ENCODE measurements around the gene ELN.
"Not testable (repeated sequence)": the region's sequence is repeated elsewhere in the genome, so short reads cannot be mapped to it uniquely, and the experiment has no call there.

ELN gene

GRCh38 chr7:74027683-74028320 lies at the start of gene ELN:
Gene ELN, plus strand, starts transcription at chr7:74028173. Its CDS starts 15 bp downstream, at chr7:74028188.
- DNase-seq: peak in 40 of 42 donors; percentile 38 to 83 (median 64)
- intact Hi-C loops (cut with DNase I): loop anchor here (5.0 kb wide), 1 partner anchor 161 kb away; no protein-coding TSS in a partner anchor

GRCh38 chr7:73978661-73979563 lies 49.1 kb upstream of the ELN start:
- DNase-seq: peak in 3 of 42 donors; percentile 14 to 42 (median 33)
- intact Hi-C loops (cut with DNase I): no loop called here

DNA sequence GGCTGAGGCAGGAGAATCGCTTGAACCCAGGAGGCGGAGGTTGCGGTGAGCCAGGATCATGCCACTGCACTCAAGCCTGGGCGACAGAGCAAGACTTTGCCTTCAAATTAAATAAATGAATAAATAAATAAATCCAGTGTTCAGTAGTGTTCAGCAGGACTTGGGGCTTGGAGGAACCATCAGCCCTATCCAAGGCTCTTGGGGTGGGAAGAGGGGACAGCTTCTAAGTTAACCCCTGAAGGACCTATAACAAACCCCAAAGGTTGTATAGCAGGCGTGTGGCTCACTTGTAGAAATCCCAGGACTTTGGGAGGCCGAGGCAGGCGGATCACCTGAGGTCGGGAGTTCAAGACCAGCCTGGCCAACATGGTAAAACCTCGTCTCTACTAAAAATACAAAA lies 48.3 kb upstream of the ELN start:
- DNase-seq; intact Hi-C loops (cut with DNase I): not testable (repeated sequence)

- intact Hi-C loops (cut with DNase I): no loop called here
Observed at GRCh38 chr7:73980206-73980605, 47.8 kb upstream of the ELN start.

GRCh38 chr7:73981933-73982332 lies 46.0 kb upstream of the ELN start:
- intact Hi-C loops (cut with DNase I): no loop called here

More at GRCh38 chr7:73980206-73980605, 47.8 kb upstream of the ELN start:
- peak in 2 of 42 donors; percentile 3 to 21 for DNase-seq

DNA sequence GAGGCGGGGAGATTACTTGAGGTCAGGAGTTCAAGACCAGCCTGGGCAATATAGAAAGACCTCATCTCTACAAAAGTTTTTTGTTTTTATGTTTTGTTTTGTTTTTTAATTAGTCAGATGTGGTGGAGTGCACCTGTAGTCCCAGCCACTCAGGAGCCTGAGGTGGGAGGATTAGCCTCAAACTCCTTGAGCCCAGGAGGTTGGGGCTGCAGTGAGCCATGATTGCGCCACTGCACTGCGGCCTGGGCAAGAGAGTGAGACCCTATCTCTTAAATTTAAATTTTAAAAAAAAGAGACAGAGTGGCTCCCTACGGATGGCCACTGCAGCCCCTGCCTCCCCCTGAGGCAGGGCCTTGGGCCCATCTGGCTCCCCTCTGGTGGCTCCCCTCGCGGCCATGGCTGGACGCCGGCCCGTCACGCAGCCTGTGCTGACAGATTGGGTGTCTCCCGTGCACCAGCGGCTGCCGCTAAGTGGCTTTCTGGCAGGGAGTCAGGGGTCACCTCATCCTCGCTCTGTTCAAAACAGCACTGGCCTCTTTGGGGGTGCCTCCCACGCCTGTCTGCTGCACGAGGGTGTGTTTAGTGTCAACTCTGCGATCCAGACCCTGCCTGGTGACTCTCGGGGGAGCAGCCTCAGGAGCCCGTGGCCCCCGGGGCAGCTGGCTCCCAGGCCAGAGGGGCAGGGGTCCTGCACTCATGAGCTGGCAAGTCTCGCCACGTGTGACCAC lies 44.4 kb upstream of the ELN start:
- DNase-seq: peak in 1 of 42 donors; percentile 17
- intact Hi-C loops (cut with DNase I): no loop called here

More at GRCh38 chr7:73981933-73982332, 46.0 kb upstream of the ELN start:
- no peak for DNase-seq

DNA sequence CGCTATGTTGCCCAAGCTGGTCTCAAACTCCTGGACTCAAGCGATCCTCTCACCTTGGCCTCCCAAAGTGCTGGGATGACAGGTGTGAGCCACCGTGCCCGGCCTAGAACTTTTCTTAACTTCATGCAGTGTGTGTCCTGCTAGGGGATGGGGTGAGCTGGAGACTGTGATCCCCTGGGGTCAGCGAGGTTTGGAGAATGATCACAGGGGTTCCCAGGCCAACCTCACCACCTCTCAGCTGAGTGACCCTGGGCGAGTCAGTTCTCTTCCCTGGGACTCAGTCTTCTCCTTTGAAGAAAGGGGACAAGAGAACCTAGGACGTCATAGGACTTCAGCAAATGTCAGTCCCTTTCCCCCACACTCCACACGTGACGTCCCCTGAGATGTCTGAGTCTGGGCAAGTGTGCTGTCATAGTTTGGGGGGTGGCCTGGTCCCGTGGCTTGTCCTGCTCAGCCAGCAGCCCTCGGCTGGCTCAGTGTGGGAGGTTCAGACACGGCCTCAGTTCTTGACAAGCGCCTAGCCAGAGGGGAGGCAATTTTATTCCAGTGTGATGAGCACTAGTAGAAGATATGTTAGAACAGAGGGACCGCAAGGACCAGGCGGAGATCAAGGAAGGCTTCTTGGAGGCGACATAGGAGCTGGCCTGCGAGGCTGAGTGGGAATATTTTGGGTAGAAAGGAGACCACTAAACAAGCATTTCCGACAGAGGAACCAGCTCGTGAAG lies 43.3 kb upstream of the ELN start:
- intact Hi-C loops (cut with DNase I): no loop called here
- no peak for DNase-seq

GRCh38 chr7:73985737-73986141 lies 42.2 kb upstream of the ELN start:
- intact Hi-C loops (cut with DNase I): no loop called here
- DNase-seq: peak in 4 of 42 donors; percentile 13 to 38 (median 20)

DNA sequence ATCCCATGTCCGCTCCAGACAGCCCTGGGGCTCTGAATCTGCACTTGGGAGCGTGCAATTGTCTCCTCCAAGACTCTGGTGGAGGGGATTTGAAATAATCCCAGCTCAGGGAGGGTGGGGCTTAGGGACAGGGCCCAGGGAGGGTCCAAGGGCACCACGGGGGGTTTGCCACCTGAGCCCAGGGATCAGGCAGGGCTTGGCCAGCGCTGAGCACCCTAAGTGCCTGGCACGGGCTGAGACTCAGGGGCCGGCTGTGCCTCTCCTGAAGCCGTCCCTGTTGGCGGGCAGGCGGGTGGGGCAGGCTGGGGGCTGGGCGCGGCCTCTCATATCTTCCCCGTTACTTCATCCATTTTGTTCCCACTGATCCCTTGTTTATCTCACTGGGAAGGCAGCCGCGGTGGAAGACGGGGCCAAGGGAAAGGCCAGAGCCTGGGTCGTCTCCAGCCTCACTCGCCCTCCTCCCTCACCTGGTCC lies 41.8 kb upstream of the ELN start:
- no peak for DNase-seq
- intact Hi-C loops (cut with DNase I): no loop called here

DNA sequence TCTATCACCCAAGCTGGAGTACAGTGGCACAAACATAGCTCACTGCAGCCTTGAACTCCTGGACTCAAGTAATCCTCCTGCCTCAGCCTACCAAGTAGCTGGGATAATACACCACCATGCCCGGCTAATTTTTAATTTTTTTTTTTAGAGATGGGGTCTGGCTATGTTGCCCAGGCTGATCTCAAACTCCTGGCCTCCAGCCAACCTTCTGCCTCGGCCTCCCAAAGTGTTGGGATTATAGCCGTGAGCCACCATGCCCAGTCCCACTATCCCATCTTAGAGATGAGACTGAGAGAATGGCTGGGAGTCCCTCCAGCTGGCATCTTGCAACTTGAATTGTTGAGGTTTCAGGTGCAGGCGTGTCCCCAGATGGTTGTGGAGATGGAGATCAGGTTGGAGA lies 40.7 kb upstream of the ELN start:
- intact Hi-C loops (cut with DNase I): no loop called here
- DNase-seq: no peak

DNA sequence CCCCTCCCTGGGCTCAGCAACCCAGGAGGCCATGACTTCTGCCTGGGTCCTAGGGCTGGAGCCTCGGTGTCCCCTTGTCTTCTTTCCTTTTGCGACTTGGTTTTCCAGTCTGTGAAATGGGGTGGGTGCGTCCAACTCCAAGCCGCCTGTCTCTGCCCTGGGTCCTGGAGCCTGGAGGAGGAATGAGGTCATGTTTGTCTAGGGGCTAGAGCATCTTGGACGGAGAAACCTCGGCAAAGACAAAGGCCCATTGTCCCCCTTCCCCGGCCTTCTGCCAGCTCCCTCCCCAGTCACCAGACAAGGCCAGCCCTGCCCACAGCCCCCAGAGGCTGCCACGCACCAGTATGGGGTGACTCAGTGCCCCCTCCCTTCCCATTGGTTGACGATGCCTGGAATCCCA lies 39.8 kb upstream of the ELN start:
- intact Hi-C loops (cut with DNase I): no loop called here
- DNase-seq: peak; percentile 22 to 89 (median 76)

GRCh38 chr7:73991522-73992100 lies 36.4 kb upstream of the ELN start:
- intact Hi-C loops (cut with DNase I): no loop called here
- DNase-seq: no peak

- intact Hi-C loops (cut with DNase I): no loop called here
- DNase-seq: no peak
Observed at GRCh38 chr7:73992101-73992562, 35.8 kb upstream of the ELN start.

DNA sequence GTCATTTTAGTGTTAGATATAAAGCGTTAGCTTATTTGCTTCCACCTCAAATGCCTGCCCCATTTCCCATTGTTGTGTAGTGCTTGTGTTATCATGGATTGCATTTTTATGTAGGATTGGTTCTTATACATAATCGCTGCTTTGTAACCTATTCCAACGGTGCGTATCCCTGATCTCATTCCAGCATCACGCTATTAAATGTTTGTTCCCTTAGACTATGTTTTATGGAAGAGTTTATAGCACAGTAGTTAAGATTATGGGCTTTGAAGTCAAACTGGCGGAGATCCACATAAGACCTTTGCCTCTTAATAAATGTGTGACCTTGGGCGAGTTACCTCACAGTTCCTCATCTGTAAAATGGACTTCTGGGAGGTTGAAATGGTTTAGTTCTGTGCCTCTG lies 34.0 kb upstream of the ELN start:
- intact Hi-C loops (cut with DNase I): no loop called here
- no peak for DNase-seq

DNA sequence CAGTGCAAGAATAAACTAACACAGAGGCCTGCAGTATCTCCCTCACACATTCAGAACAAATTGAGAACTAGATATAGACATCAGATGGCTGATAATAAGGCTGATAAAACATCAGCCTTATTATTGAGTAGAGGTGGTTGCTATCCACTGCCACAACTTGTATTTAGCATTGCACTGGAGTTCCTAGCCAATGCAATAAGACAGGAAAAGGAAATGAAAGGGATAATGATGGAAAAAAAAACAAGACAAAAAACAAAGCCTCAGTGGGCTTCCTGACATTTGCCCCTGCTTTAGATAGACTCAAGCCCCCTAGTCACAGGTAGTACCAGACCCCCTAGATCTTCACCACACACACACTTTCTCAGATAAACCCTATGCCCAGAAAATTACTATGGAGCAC lies 33.2 kb upstream of the ELN start:
- intact Hi-C loops (cut with DNase I): no loop called here

DNA sequence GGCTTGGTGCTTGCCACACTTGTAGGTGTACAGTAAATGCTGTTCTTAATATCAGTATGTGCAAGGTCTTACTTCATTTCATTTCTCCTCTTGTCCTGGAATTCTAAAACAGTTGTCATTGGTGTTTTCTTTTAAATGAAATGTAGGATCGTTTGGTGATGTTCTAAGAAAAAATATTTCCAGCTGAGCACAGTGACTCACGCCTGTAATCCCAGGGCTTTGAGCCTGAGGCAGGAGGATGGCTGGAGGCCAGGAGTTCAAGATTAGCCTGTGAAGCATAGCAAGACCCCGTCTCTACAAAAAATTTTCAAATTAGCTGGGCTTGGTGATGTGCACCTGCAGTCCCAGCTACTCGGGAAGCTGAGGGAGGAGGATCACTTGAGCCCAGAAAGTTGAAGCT lies 32.6 kb upstream of the ELN start:
- DNase-seq: no peak
- intact Hi-C loops (cut with DNase I): no loop called here

More for the DNA sequence above, 33.2 kb upstream of the ELN start:
- no peak for DNase-seq

DNA sequence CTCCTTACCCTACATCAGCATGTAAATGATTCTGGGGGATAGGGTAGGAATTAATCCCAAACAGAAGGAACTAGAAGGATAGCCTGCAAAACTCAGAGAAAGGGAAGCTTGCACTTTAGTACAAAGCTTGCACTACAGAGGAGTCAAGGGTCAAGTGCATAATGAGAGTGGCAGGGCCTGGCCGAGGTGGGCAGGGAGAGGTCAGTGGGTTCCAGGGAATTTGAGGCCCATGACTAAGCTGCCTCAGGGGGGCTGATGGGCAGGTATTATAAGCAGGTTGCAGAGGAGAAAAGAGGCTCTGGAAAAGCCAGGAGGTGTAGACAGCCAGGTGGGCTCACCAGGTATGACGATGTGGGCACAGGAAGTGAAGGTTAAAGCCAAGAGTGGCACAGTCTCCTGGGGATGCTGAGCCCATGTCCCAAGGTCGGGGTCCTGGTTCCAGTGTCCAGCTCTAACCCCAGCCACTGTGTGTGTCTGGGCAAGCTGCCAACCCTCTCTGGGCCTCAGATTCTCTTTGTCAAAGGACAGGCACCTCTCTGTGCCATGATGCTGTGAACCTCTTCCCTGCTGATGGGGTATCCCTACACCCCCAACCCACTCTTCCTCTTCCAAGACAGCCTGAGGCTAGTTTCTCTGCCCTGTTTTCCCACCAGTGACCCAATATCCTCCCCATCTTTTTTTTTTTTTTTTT lies 32.0 kb upstream of the ELN start:
- intact Hi-C loops (cut with DNase I): no loop called here
- DNase-seq: no peak

DNA sequence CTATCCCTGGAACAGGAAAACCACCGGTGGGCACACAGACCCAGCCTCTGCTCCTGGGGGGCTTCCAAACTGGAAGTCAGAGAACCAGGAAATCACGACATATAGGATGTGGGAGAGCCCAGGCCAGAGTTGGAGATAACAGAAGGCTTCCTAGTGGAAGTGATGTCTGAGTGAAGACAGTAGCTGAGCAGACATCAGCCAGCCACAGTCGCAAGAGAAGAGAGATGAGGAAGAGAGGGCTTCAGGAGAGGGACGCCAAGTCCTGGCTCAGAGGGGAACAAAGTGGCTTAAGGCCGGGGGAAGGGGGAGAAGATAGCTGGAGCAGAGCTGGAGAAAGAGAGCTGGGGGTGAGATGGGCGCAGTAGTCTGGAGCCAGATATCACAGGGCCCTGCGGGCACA lies 30.9 kb upstream of the ELN start:
- intact Hi-C loops (cut with DNase I): no loop called here
- no peak for DNase-seq

Measured in head of caudate nucleus (tissue), 42 donors.